Measurements from ENCODE around the gene ZC3H4.

GRCh38 chr19:47109541-47110375 lies 3.8 kb downstream of the ZC3H4 start:
- TF ChIP-seq POLR2AphosphoS5 (IDR thresholded peaks at IDR 0.05): no peak
- TF ChIP-seq POLR2A (IDR thresholded peaks at IDR 0.05): no peak
- TF ChIP-seq EP300 (IDR thresholded peaks at IDR 0.05): no peak

Data from stomach (tissue), 4 donors.